SK-N-SH (cell line): ENCODE data around the gene MBD2. TPM values are rescaled to one million over a fixed set of nuclear protein-coding genes. Genes with fewer than 3 reads are reported as not detected.

Experiments used
- CTCF ChIA-PET: fragments of 300-600, 350-600 bp; formaldehyde crosslinking; extraction: SDS; loops from one replicate; lab custom pipeline; 2021; lab: Yijun Ruan, JAX
- POLR2A ChIA-PET: fragments of 350-600 bp; sonication (Branson Sonifier 250); formaldehyde crosslinking; extraction: SDS; loops from one replicate; lab custom pipeline; 2020; ENCODE audit warnings: antibody characterized with exemption, inconsistent platforms; lab: Yijun Ruan, JAX
- DNase-seq: peaks from one replicate; pipeline ENCODE4 v3.0.0; 2012
- H2AFZ ChIP-seq: fragments of 200-600 bp; sonication (generic); 2 replicates; pipeline ENCODE4 v1.8.1; 2016; ENCODE audit warnings: antibody characterized with exemption, mild to moderate bottlenecking, low read depth
- H3F3A ChIP-seq: fragments of 200-600 bp; sonication (generic); replicated peaks from 2 replicates; pipeline ENCODE3; 2016; ENCODE audit warnings: antibody characterized with exemption, mild to moderate bottlenecking; ENCODE audit not compliant: insufficient read depth
- H3K27ac ChIP-seq, 2 experiments: fragments of 200-500 bp in 1 of 2; fragments of 200-600 bp in 1 of 2; sonication (Bioruptor generic) in 1 of 2; sonication (generic), shearing (Covaris generic) in 1 of 2; 2 replicates each; pipeline versions ENCODE4 v1.5.1 to v1.6.1; 2014 to 2016; ENCODE audit warnings: low read depth in 2 of 2, inconsistent platforms in 1 of 2, low read length in 1 of 2, mild to moderate bottlenecking in 1 of 2, mixed read lengths in 1 of 2
- H3K27me3 ChIP-seq: fragments of 200-600 bp; sonication (generic), shearing (Covaris generic); 2 replicates; pipeline ENCODE4 v1.6.1; 2016; ENCODE audit warnings: mixed run types; ENCODE audit not compliant: insufficient read depth
- H3K36me3 ChIP-seq, 2 experiments: fragments of 200-500 bp in 1 of 2; fragments of 200-600 bp in 1 of 2; sonication (Bioruptor generic) in 1 of 2; sonication (generic) in 1 of 2; replicated peaks in 1 of 2; 2 replicates each; pipeline versions ENCODE3 to v1.5.1; 2014 to 2016; ENCODE audit warnings: low read length in 1 of 2, mild to moderate bottlenecking in 1 of 2; ENCODE audit not compliant: insufficient read depth in 2 of 2, control insufficient read depth in 1 of 2
- H3K4me1 ChIP-seq, 2 experiments: fragments of 200-500 bp in 1 of 2; fragments of 200-600 bp in 1 of 2; sonication (Bioruptor generic) in 1 of 2; sonication (generic), shearing (Covaris generic) in 1 of 2; 2 replicates each; pipeline versions ENCODE4 v1.5.1 to v1.6.1; 2014 to 2016; ENCODE audit warnings: low read depth in 1 of 2, low read length in 1 of 2, mixed run types in 1 of 2; ENCODE audit not compliant: insufficient read depth in 2 of 2, control insufficient read depth in 1 of 2
- H3K4me2 ChIP-seq: fragments of 200-600 bp; sonication (generic), shearing (Covaris generic); 2 replicates; pipeline ENCODE4 v1.6.1; 2017; ENCODE audit warnings: mixed run types
- H3K4me3 ChIP-seq, 2 experiments: fragments of 200-500 bp in 1 of 2; fragments of 200-600 bp in 1 of 2; sonication (Bioruptor generic) in 1 of 2; sonication (generic), shearing (Covaris generic) in 1 of 2; 2 replicates each; pipeline versions ENCODE4 v1.5.1 to v1.8.1; 2014 to 2016; ENCODE audit warnings: low read depth in 2 of 2, inconsistent platforms in 1 of 2, low read length in 1 of 2, mild to moderate bottlenecking in 1 of 2, mixed read lengths in 1 of 2, moderate library complexity in 1 of 2
- H3K79me2 ChIP-seq: fragments of 200-600 bp; sonication (generic); 2 replicates; pipeline ENCODE4 v1.8.1; 2017; ENCODE audit warnings: mild to moderate bottlenecking; ENCODE audit not compliant: insufficient read depth
- H3K9ac ChIP-seq: fragments of 200-600 bp; sonication (generic); 2 replicates; pipeline ENCODE4 v1.6.1; 2017; ENCODE audit warnings: mixed run types
- H3K9me2 ChIP-seq: fragments of 200-600 bp; sonication (generic); 2 replicates; pipeline ENCODE4 v1.6.1; 2017; ENCODE audit warnings: mixed run types
- H3K9me3 ChIP-seq: fragments of 200-600 bp; sonication (generic); 2 replicates; pipeline ENCODE4 v1.6.1; 2017; ENCODE audit warnings: mixed run types, mild to moderate bottlenecking, moderate library complexity
- H4K20me1 ChIP-seq: fragments of 200-600 bp; sonication (generic); 2 replicates; pipeline ENCODE4 v1.6.1; 2017; ENCODE audit warnings: mild to moderate bottlenecking, mixed run types; ENCODE audit not compliant: insufficient read depth
- EZH2phosphoT487 ChIP-seq: fragments of 200-600 bp; sonication (generic); IDR thresholded peaks from 2 replicates; pipeline ENCODE4 v1.6.1; 2017; ENCODE audit warnings: low read depth, mixed run types, mild to moderate bottlenecking, antibody characterized with exemption, moderate library complexity, borderline replicate concordance
- FOXM1 ChIP-seq: IDR thresholded peaks from 2 replicates; pipeline ENCODE4 v1.4.0; 2012; ENCODE audit warnings: low read depth, mild to moderate bottlenecking
- GABPA ChIP-seq: IDR thresholded peaks from 2 replicates; pipeline ENCODE4 v1.4.0; 2012; ENCODE audit warnings: low read depth, mild to moderate bottlenecking
- GATA2 ChIP-seq: sonication (generic); formaldehyde crosslinking; IDR thresholded peaks from 2 replicates; pipeline ENCODE4 v1.5.0; 2020; ENCODE audit warnings: mild to moderate bottlenecking, missing genetic modification reagents
- RAD21 ChIP-seq: IDR thresholded peaks from 2 replicates; pipeline ENCODE4 v1.6.1; 2012; ENCODE audit warnings: mild to moderate bottlenecking, low read length
- SIN3A ChIP-seq: IDR thresholded peaks from 2 replicates; pipeline ENCODE4 v1.6.1; 2012; ENCODE audit warnings: low read depth, mild to moderate bottlenecking, low read length, moderate library complexity, borderline replicate concordance
- SMC3 ChIP-seq: IDR thresholded peaks from 2 replicates; pipeline ENCODE4 v1.6.1; 2012; ENCODE audit warnings: low read depth, low read length, improper control_type of control experiment
- YY1 ChIP-seq: IDR thresholded peaks from 2 replicates; pipeline ENCODE4 v1.4.0; 2012; ENCODE audit warnings: low read depth, mild to moderate bottlenecking
- WGBS: methylation state at CpG from one replicate; pipeline ENCODE4 v1.1.6; 2017; ENCODE audit warnings: low lambda C conversion rate; 5-methylcytosine and 5-hydroxymethylcytosine counted together
- polyA plus RNA-seq, 3 experiments: library from polyadenylated mRNA; depleted of rRNA; stranded (reverse); fragments of >200 nt; gene quantifications; 2 replicates each; pipeline ENCODE4 v1.2.3, GENCODE V29; 2012
- TF ChIP-seq, protein P1 (sequence below): fragments of 200-600 bp; sonication (generic); IDR thresholded peaks from 2 replicates; pipeline ENCODE4 v1.6.1; 2017; ENCODE audit warnings: antibody characterized with exemption, mild to moderate bottlenecking, moderate library complexity
- TF ChIP-seq, protein P2 (sequence below): IDR thresholded peaks from 2 replicates; pipeline ENCODE4 v1.4.0; 2012; ENCODE audit warnings: low read depth, borderline replicate concordance
- TF ChIP-seq, protein P3 (sequence below): IDR thresholded peaks from 2 replicates; pipeline ENCODE4 v1.6.1; 2012; ENCODE audit warnings: mild to moderate bottlenecking, low read depth, low read length, moderate library complexity
- TF ChIP-seq, protein P4 (sequence below): fragments of 150-350 bp; IDR thresholded peaks from 2 replicates; pipeline ENCODE4 v1.6.1; 2017; ENCODE audit warnings: antibody characterized with exemption, low read length, low read depth, borderline replicate concordance
- TF ChIP-seq, protein P5 (sequence below): IDR thresholded peaks from 2 replicates; pipeline ENCODE4 v1.4.0; 2012; ENCODE audit warnings: low read depth, borderline replicate concordance

The MBD2 gene
- polyA plus RNA-seq, 1 of the 3 experiments (the other 2 are of a cell fraction): 12.5 TPM

DNA sequence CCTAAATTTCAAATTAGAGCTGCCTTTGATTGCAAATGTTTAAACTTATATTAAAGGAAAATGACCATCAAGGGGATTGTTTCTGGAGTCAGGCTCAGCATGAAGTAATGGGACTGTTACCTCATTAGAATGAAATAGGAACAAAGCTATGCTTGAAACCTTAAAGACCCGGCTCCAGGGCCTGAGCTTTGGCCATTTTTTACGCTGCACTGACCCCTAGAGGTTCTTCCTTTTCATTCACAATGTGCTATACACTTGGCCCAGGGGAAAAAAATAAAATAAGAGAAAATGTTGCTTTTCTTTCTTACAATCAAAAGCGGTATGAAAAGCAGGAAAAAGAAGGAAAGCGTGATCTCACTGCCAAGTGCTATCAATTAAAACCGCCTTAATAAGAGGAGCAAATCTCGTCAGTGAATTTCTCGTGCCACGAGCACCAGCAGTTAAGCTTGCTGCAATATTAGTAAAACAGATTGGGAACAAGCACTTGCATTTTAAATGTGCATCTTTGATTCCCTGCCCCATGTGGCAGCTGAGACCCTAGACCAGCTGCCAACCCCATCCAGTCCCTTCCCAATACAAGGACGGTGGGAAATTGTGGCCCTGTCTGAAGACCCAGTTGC, 96.6 kb downstream of the MBD2 start:
- H3K4me1 ChIP-seq: peaks cover 0 to 8% of the 10 kb centered on the region in 2 experiments; a peak in 1 of 4 replicates
- TF ChIP-seq, protein P1, sequence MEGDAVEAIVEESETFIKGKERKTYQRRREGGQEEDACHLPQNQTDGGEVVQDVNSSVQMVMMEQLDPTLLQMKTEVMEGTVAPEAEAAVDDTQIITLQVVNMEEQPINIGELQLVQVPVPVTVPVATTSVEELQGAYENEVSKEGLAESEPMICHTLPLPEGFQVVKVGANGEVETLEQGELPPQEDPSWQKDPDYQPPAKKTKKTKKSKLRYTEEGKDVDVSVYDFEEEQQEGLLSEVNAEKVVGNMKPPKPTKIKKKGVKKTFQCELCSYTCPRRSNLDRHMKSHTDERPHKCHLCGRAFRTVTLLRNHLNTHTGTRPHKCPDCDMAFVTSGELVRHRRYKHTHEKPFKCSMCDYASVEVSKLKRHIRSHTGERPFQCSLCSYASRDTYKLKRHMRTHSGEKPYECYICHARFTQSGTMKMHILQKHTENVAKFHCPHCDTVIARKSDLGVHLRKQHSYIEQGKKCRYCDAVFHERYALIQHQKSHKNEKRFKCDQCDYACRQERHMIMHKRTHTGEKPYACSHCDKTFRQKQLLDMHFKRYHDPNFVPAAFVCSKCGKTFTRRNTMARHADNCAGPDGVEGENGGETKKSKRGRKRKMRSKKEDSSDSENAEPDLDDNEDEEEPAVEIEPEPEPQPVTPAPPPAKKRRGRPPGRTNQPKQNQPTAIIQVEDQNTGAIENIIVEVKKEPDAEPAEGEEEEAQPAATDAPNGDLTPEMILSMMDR: peak; percentile 77
- peak; percentile 88 for TF ChIP-seq RAD21
- TF ChIP-seq SIN3A: no peak
- TF ChIP-seq SMC3: peak; percentile 45
- TF ChIP-seq, protein P2, sequence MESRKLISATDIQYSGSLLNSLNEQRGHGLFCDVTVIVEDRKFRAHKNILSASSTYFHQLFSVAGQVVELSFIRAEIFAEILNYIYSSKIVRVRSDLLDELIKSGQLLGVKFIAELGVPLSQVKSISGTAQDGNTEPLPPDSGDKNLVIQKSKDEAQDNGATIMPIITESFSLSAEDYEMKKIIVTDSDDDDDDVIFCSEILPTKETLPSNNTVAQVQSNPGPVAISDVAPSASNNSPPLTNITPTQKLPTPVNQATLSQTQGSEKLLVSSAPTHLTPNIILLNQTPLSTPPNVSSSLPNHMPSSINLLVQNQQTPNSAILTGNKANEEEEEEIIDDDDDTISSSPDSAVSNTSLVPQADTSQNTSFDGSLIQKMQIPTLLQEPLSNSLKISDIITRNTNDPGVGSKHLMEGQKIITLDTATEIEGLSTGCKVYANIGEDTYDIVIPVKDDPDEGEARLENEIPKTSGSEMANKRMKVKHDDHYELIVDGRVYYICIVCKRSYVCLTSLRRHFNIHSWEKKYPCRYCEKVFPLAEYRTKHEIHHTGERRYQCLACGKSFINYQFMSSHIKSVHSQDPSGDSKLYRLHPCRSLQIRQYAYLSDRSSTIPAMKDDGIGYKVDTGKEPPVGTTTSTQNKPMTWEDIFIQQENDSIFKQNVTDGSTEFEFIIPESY: no peak
- TF ChIP-seq, all 33 proteins: peak for 3
- no peaks in the 10 kb centered on the region for H3K9me2 ChIP-seq
- H3K79me2 ChIP-seq: no peaks in the 10 kb centered on the region
- ChIA-PET POLR2A (no interaction called here), CTCF (interaction anchor here (0.6 to 5.6 kb wide), 35 partner anchors 8 to 1793 kb away, joined by 3 to 46 read pairs (median 4); partner anchors contain the start of gene DCC)
- peak; percentile 55 for DNase-seq
- WGBS: 67% methylated on average over 9 of the region's 9 CpGs
- H3K36me3 ChIP-seq: no peaks in the 10 kb centered on the region
- H3F3A ChIP-seq: peaks cover 4% of the 10 kb centered on the region
- no peak overlapping the region for H3K4me3 ChIP-seq
- no peak overlapping the region for H3K27ac ChIP-seq
- no peaks in the 10 kb centered on the region for H4K20me1 ChIP-seq
- no peak overlapping the region for H2AFZ ChIP-seq
- no peak overlapping the region for H3K9ac ChIP-seq
- H3K27me3 ChIP-seq: no peaks in the 10 kb centered on the region
- H3K9me3 ChIP-seq: no peaks in the 10 kb centered on the region
- H3K4me2 ChIP-seq: no peak overlapping the region

DNA sequence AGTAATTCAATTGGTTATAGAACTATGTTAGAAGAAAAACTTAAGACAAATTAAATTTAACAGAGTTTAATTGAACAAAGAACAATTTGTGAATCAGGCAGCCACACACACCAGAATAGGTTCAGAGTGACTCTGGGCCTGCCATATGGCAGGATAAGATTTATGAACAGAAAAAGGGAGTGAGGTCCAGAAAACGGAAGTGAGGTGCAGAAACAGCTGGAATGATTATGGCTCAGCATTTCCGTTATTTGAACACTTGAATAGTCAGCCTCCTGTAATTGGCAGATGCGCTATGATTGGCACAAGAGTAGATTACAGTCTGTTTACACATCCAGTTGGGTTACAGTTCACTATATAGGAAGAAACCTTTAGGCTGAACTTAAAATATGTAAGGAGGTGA, 99.0 kb downstream of the MBD2 start:
- Histone ChIP-seq H3K4me3 (no peak overlapping the region), H3K4me1 (peaks cover 0 to 5% of the 10 kb centered on the region in 2 experiments; a peak in 1 of 4 replicates), H3K79me2 (no peaks in the 10 kb centered on the region), H3K9ac (no peak overlapping the region), H3K9me3 (no peaks in the 10 kb centered on the region), H3K9me2 (no peaks in the 10 kb centered on the region), H3K36me3 (no peaks in the 10 kb centered on the region), H3K27ac (no peak overlapping the region), H2AFZ (no peak overlapping the region), H3K27me3 (no peaks in the 10 kb centered on the region)
- DNase-seq: no peak
- POLR2A ChIA-PET: no interaction called here
- WGBS: 78% methylated on average over 3 of the region's 3 CpGs
- TF ChIP-seq, protein P1: no peak
- TF ChIP-seq SIN3A: no peak
- no peak for TF ChIP-seq FOXM1
- TF ChIP-seq YY1: no peak
- TF ChIP-seq EZH2phosphoT487: no peak
- no peak for TF ChIP-seq SMC3
- TF ChIP-seq GABPA: no peak
- TF ChIP-seq, protein P3, sequence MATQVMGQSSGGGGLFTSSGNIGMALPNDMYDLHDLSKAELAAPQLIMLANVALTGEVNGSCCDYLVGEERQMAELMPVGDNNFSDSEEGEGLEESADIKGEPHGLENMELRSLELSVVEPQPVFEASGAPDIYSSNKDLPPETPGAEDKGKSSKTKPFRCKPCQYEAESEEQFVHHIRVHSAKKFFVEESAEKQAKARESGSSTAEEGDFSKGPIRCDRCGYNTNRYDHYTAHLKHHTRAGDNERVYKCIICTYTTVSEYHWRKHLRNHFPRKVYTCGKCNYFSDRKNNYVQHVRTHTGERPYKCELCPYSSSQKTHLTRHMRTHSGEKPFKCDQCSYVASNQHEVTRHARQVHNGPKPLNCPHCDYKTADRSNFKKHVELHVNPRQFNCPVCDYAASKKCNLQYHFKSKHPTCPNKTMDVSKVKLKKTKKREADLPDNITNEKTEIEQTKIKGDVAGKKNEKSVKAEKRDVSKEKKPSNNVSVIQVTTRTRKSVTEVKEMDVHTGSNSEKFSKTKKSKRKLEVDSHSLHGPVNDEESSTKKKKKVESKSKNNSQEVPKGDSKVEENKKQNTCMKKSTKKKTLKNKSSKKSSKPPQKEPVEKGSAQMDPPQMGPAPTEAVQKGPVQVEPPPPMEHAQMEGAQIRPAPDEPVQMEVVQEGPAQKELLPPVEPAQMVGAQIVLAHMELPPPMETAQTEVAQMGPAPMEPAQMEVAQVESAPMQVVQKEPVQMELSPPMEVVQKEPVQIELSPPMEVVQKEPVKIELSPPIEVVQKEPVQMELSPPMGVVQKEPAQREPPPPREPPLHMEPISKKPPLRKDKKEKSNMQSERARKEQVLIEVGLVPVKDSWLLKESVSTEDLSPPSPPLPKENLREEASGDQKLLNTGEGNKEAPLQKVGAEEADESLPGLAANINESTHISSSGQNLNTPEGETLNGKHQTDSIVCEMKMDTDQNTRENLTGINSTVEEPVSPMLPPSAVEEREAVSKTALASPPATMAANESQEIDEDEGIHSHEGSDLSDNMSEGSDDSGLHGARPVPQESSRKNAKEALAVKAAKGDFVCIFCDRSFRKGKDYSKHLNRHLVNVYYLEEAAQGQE: no peak
- no peak for TF ChIP-seq GATA2
- TF ChIP-seq, protein P4, sequence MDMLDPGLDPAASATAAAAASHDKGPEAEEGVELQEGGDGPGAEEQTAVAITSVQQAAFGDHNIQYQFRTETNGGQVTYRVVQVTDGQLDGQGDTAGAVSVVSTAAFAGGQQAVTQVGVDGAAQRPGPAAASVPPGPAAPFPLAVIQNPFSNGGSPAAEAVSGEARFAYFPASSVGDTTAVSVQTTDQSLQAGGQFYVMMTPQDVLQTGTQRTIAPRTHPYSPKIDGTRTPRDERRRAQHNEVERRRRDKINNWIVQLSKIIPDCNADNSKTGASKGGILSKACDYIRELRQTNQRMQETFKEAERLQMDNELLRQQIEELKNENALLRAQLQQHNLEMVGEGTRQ: no peak
- TF ChIP-seq, protein P5, sequence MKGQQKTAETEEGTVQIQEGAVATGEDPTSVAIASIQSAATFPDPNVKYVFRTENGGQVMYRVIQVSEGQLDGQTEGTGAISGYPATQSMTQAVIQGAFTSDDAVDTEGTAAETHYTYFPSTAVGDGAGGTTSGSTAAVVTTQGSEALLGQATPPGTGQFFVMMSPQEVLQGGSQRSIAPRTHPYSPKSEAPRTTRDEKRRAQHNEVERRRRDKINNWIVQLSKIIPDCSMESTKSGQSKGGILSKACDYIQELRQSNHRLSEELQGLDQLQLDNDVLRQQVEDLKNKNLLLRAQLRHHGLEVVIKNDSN: no peak
- TF ChIP-seq, all 33 proteins: peak for 0
- H3F3A ChIP-seq: no peaks in the 10 kb centered on the region
- no peaks in the 10 kb centered on the region for H4K20me1 ChIP-seq
- no peak overlapping the region for H3K4me2 ChIP-seq
- CTCF ChIA-PET: interaction anchor here (1.0 to 2.6 kb wide), 2 partner anchors 11 to 426 kb away, joined by 4 to 9 read pairs; no protein-coding TSS in a partner anchor
